DND-41 (cell line): ENCODE measurements around the gene PRKCE.

ENCODE experiments used
- ATAC-seq: fragments of 200-7000 bp; cut with Tn5 transposase; 3 replicates; pipeline ENCODE4 v1.9.1; 2021; ENCODE audit warnings: low read depth; ENCODE audit not compliant: insufficient read depth
- DNase-seq: peaks from one replicate; pipeline ENCODE4 v3.0.0-alpha.2; 2020
- H2AFZ ChIP-seq: 2 replicates; pipeline ENCODE4 v1.6.0; 2012; ENCODE audit warnings: low read depth, low read length
- H3K27ac ChIP-seq: 2 replicates; pipeline ENCODE4 v1.5.1; 2012; ENCODE audit warnings: low read length, inconsistent platforms
- H3K27me3 ChIP-seq: fragments of 200-600 bp; sonication (generic); 2 replicates; pipeline ENCODE4 v1.6.0; 2012; ENCODE audit warnings: low read length, mild to moderate bottlenecking, inconsistent platforms; ENCODE audit not compliant: insufficient read depth, poor library complexity
- H3K36me3 ChIP-seq: 2 replicates; pipeline ENCODE4 v1.5.1; 2012; ENCODE audit warnings: low read length, inconsistent platforms; ENCODE audit not compliant: insufficient read depth
- H3K4me1 ChIP-seq: 2 replicates; pipeline ENCODE4 v1.5.1; 2012; ENCODE audit warnings: mild to moderate bottlenecking, low read length; ENCODE audit not compliant: insufficient read depth
- H3K4me2 ChIP-seq: 2 replicates; pipeline ENCODE4 v1.6.0; 2012; ENCODE audit warnings: mild to moderate bottlenecking, moderate library complexity, low read length, inconsistent platforms; ENCODE audit not compliant: insufficient read depth
- H3K4me3 ChIP-seq, 2 experiments: fragments of 200-600 bp in 1 of 2; shearing (Covaris generic) in 1 of 2; 2 replicates each; pipeline ENCODE4 v1.5.1; 2012 to 2016; ENCODE audit warnings: inconsistent platforms in 2 of 2, low read length in 2 of 2, mild to moderate bottlenecking in 2 of 2, low read depth in 1 of 2, moderate library complexity in 1 of 2
- H3K79me2 ChIP-seq: 2 replicates; pipeline ENCODE4 v1.6.0; 2012; ENCODE audit warnings: low read length, inconsistent platforms; ENCODE audit not compliant: insufficient read depth
- H3K9ac ChIP-seq: 2 replicates; pipeline ENCODE4 v1.6.0; 2012; ENCODE audit warnings: low read depth, mild to moderate bottlenecking, inconsistent platforms, low read length, moderate library complexity
- H3K9me3 ChIP-seq: 2 replicates; pipeline ENCODE4 v1.5.1; 2012; ENCODE audit warnings: low read length, moderate library complexity, mild to moderate bottlenecking, inconsistent platforms; ENCODE audit not compliant: insufficient read depth, severe bottlenecking
- H4K20me1 ChIP-seq: 2 replicates; pipeline ENCODE4 v1.6.0; 2012; ENCODE audit warnings: low read length; ENCODE audit not compliant: insufficient read depth
- CTCF ChIP-seq: IDR thresholded peaks from 2 replicates; pipeline ENCODE4 v1.5.1; 2012; ENCODE audit warnings: borderline replicate concordance, low read length, moderate library complexity, mild to moderate bottlenecking; ENCODE audit not compliant: poor library complexity, severe bottlenecking; ENCODE audit errors: extremely low read depth
- EZH2 ChIP-seq: IDR thresholded peaks from 3 replicates; pipeline ENCODE4 v1.6.1; 2012; ENCODE audit warnings: borderline replicate concordance, low read depth, mild to moderate bottlenecking, moderate library complexity, low read length, inconsistent platforms; ENCODE audit not compliant: severe bottlenecking

Gene PRKCE

GRCh38 chr2:46200100-46200690 is 548.7 kb downstream of the PRKCE start:
- H3K27ac ChIP-seq = peak overlapping the region; percentile 76
- no peaks in the 10 kb centered on the region for H3K27me3 ChIP-seq
- ATAC-seq (peak; percentile 76), DNase-seq (peak; percentile 56)
- H3K9ac ChIP-seq = peak overlapping the region; percentile 28; the same call in 1 of the 2 replicates
- TF ChIP-seq CTCF = peak; percentile 27
- no peak for TF ChIP-seq EZH2
- no peaks in the 10 kb centered on the region for H3K9me3 ChIP-seq
- H3K79me2 ChIP-seq = no peaks in the 10 kb centered on the region
- no peaks in the 10 kb centered on the region for H4K20me1 ChIP-seq
- H3K4me1 ChIP-seq = peaks cover 27% of the 10 kb centered on the region
- H3K4me3 ChIP-seq = no peak overlapping the region
- H2AFZ ChIP-seq = 0 out of 2 replicates have a peak overlapping the region, but pooled peaks have one; percentile 45
- no peaks in the 10 kb centered on the region for H3K36me3 ChIP-seq
- H3K4me2 ChIP-seq = peak overlapping the region; percentile 13; the same call in 1 of the 2 replicates

- Histone ChIP-seq H3K27me3 (no peaks in the 10 kb centered on the region), H3K27ac (peak overlapping the region; percentile 76), H3K36me3 (no peaks in the 10 kb centered on the region), H3K4me2 (peak overlapping the region; percentile 13; the same call in 1 of the 2 replicates), H3K79me2 (no peaks in the 10 kb centered on the region), H3K4me3 (no peak overlapping the region), H3K4me1 (peaks cover 27% of the 10 kb centered on the region), H2AFZ (peak overlapping the region; percentile 45; the same call in 1 of the 2 replicates), H4K20me1 (no peaks in the 10 kb centered on the region), H3K9me3 (no peaks in the 10 kb centered on the region), H3K9ac (peak overlapping the region; percentile 28; the same call in 1 of the 2 replicates)
- DNase-seq (peak; percentile 47), ATAC-seq (peak; percentile 71)
- TF ChIP-seq EZH2 = no peak
- TF ChIP-seq CTCF = no peak
These were observed 549.6 kb downstream of the PRKCE start for GRCh38 chr2:46200861-46201605.

- no peaks in the 10 kb centered on the region for H3K36me3 ChIP-seq
- no peak for DNase-seq
- no peak overlapping the region for H3K4me2 ChIP-seq
- no peaks in the 10 kb centered on the region for H3K27me3 ChIP-seq
- no peak overlapping the region for H3K4me3 ChIP-seq
- H3K9me3 ChIP-seq = no peaks in the 10 kb centered on the region
- ATAC-seq = no peak
- H3K27ac ChIP-seq = no peak overlapping the region
- H2AFZ ChIP-seq = no peak overlapping the region
- no peak for TF ChIP-seq EZH2
- TF ChIP-seq CTCF = no peak
- H3K9ac ChIP-seq = no peak overlapping the region
- H3K4me1 ChIP-seq = peaks cover 28% of the 10 kb centered on the region
- H3K79me2 ChIP-seq = no peaks in the 10 kb centered on the region
- H4K20me1 ChIP-seq = no peaks in the 10 kb centered on the region
These were observed 551.0 kb downstream of the PRKCE start for GRCh38 chr2:46202453-46202852.
